Measurements from ENCODE around the gene RNF19B.

Gene RNF19B

DNA sequence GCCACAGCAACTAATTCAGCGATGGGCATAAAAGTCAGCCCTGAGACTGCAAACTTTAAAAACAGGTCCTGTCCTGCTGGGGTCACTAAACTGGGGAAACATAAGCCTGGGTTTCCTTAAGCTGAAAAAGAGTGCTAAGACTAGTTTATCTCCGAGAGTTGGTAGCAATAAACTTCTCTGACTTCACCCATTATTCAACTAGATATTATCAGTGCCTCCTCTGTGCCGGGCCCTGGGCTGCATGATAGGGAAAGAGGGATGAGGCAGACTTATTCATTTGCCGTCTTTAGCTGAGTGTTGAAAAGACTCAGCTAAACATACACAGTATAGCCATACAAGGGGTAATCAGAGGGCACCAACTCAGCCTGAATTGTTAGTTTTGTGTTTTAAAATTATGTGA is 39.0 kb upstream of the RNF19B start:
- Histone ChIP-seq H3K4me1 (ENCODE audit: control insufficient read depth in 2 of 2, insufficient read depth in 1 of 2, low read depth in 1 of 2, low read length in 2 of 2) (peaks cover 11 to 13% of the 10 kb centered on the region in 2 donors), H3K14ac (ENCODE audit: low read length) (no peak overlapping the region), H4K8ac (ENCODE audit: low read depth, low read length) (no peak overlapping the region), H3K27ac (replicated peaks; ENCODE audit: low read length) (no peak overlapping the region), H2AFZ (ENCODE audit: low read length) (no peak overlapping the region), H3K9ac (ENCODE audit: low read depth, low read length, poor library complexity) (no peak overlapping the region), H3K23ac (ENCODE audit: low read depth, low read length, poor library complexity) (no peak overlapping the region), H2BK12ac (ENCODE audit: low read length) (no peak overlapping the region), H2BK15ac (ENCODE audit: low read length) (no peak overlapping the region), H3K4me3 (ENCODE audit: low read length in 2 of 2) (no peak overlapping the region), H2BK5ac (ENCODE audit: low read length) (no peak overlapping the region), H2AK5ac (ENCODE audit: low read depth, low read length) (no peak overlapping the region), H3K27me3 (ENCODE audit: control insufficient read depth in 3 of 3, insufficient read depth in 3 of 3, low read depth in 1 of 3, low read length in 3 of 3) (no peaks in the 10 kb centered on the region), H2BK120ac (ENCODE audit: low read depth, low read length) (no peak overlapping the region), H3K4ac (ENCODE audit: low read length) (no peak overlapping the region), H3K9me3 (replicated peaks in 1 of 2; ENCODE audit: control insufficient read depth in 2 of 2, insufficient read depth in 1 of 2, low read depth in 1 of 2, low read length in 2 of 2) (no peaks in the 10 kb centered on the region), H3K36me3 (replicated peaks in 1 of 2; ENCODE audit: control insufficient read depth in 2 of 2, insufficient read depth in 2 of 2, low read length in 2 of 2) (peaks cover 5 to 14% of the 10 kb centered on the region in 2 donors), H3K79me1 (ENCODE audit: low read depth, low read length) (no peaks in the 10 kb centered on the region), H4K91ac (ENCODE audit: low read depth, low read length, poor library complexity) (no peak overlapping the region), H3K4me2 (ENCODE audit: insufficient read depth, low read length, poor library complexity, severe bottlenecking) (no peak overlapping the region), H3K18ac (ENCODE audit: low read length) (no peak overlapping the region)
- DNase-seq (ENCODE audit: low spot score), result no peak
- no CpG with 5 or more reads among the region's 4 CpGs for WGBS, 2 donors (ENCODE audit: extremely low coverage in 2 of 2, insufficient read length in 2 of 2, insufficient replicate concordance in 1 of 2)

GRCh38 chr1:33002006-33002405 is 37.4 kb upstream of the RNF19B start:
- DNase-seq (ENCODE audit: low spot score), result no peak
- H3K23ac ChIP-seq (ENCODE audit: low read depth, low read length, poor library complexity), result no peak overlapping the region
- H2BK12ac ChIP-seq (ENCODE audit: low read length), result no peak overlapping the region
- H2BK5ac ChIP-seq (ENCODE audit: low read length), result no peak overlapping the region
- H3K4me1 ChIP-seq (ENCODE audit: control insufficient read depth in 2 of 2, insufficient read depth in 1 of 2, low read depth in 1 of 2, low read length in 2 of 2), result peaks cover 6 to 9% of the 10 kb centered on the region in 2 donors
- no peak overlapping the region for H4K91ac ChIP-seq (ENCODE audit: low read depth, low read length, poor library complexity)
- H3K79me1 ChIP-seq (ENCODE audit: low read depth, low read length), result no peaks in the 10 kb centered on the region
- no peak overlapping the region for H3K27ac ChIP-seq (replicated peaks; ENCODE audit: low read length)
- no peak overlapping the region for H2BK15ac ChIP-seq (ENCODE audit: low read length)
- no peak overlapping the region for H3K9ac ChIP-seq (ENCODE audit: low read depth, low read length, poor library complexity)
- no peak overlapping the region for H3K4ac ChIP-seq (ENCODE audit: low read length)
- no peak overlapping the region for H2BK120ac ChIP-seq (ENCODE audit: low read depth, low read length)
- no peaks in the 10 kb centered on the region for H3K27me3 ChIP-seq (ENCODE audit: control insufficient read depth in 3 of 3, insufficient read depth in 3 of 3, low read depth in 1 of 3, low read length in 3 of 3)
- H3K36me3 ChIP-seq (replicated peaks in 1 of 2; ENCODE audit: control insufficient read depth in 2 of 2, insufficient read depth in 2 of 2, low read length in 2 of 2), result no peaks in the 10 kb centered on the region
- WGBS, 2 donors (ENCODE audit: extremely low coverage in 2 of 2, insufficient read length in 2 of 2, insufficient replicate concordance in 1 of 2), result no CpG with 5 or more reads among the region's 4 CpGs
- H4K8ac ChIP-seq (ENCODE audit: low read depth, low read length), result no peak overlapping the region
- H2AK5ac ChIP-seq (ENCODE audit: low read depth, low read length), result no peak overlapping the region
- no peak overlapping the region for H3K14ac ChIP-seq (ENCODE audit: low read length)
- H2AFZ ChIP-seq (ENCODE audit: low read length), result no peak overlapping the region
- no peak overlapping the region for H3K18ac ChIP-seq (ENCODE audit: low read length)
- H3K9me3 ChIP-seq (replicated peaks in 1 of 2; ENCODE audit: control insufficient read depth in 2 of 2, insufficient read depth in 1 of 2, low read depth in 1 of 2, low read length in 2 of 2), result no peaks in the 10 kb centered on the region
- H3K4me2 ChIP-seq (ENCODE audit: insufficient read depth, low read length, poor library complexity, severe bottlenecking), result no peak overlapping the region
- no peak overlapping the region for H3K4me3 ChIP-seq (ENCODE audit: low read length in 2 of 2)

GRCh38 chr1:33001282-33001681 is 36.7 kb upstream of the RNF19B start:
- no peak overlapping the region for H3K23ac ChIP-seq (ENCODE audit: low read depth, low read length, poor library complexity)
- H3K36me3 ChIP-seq (replicated peaks in 1 of 2; ENCODE audit: control insufficient read depth in 2 of 2, insufficient read depth in 2 of 2, low read length in 2 of 2), result no peaks in the 10 kb centered on the region
- no peak overlapping the region for H3K4ac ChIP-seq (ENCODE audit: low read length)
- H2BK5ac ChIP-seq (ENCODE audit: low read length), result no peak overlapping the region
- H3K27ac ChIP-seq (replicated peaks; ENCODE audit: low read length), result no peak overlapping the region
- H2AFZ ChIP-seq (ENCODE audit: low read length), result no peak overlapping the region
- H2AK5ac ChIP-seq (ENCODE audit: low read depth, low read length), result no peak overlapping the region
- no peak overlapping the region for H4K91ac ChIP-seq (ENCODE audit: low read depth, low read length, poor library complexity)
- no peaks in the 10 kb centered on the region for H3K79me1 ChIP-seq (ENCODE audit: low read depth, low read length)
- no peak overlapping the region for H3K9ac ChIP-seq (ENCODE audit: low read depth, low read length, poor library complexity)
- H3K4me1 ChIP-seq (ENCODE audit: control insufficient read depth in 2 of 2, insufficient read depth in 1 of 2, low read depth in 1 of 2, low read length in 2 of 2), result peaks cover 5 to 7% of the 10 kb centered on the region in 2 donors
- H2BK12ac ChIP-seq (ENCODE audit: low read length), result no peak overlapping the region
- WGBS, 2 donors (ENCODE audit: extremely low coverage in 2 of 2, insufficient read length in 2 of 2, insufficient replicate concordance in 1 of 2), result no CpG with 5 or more reads among the region's 2 CpGs
- H3K4me3 ChIP-seq (ENCODE audit: low read length in 2 of 2), result no peak overlapping the region
- no peak overlapping the region for H3K18ac ChIP-seq (ENCODE audit: low read length)
- H4K8ac ChIP-seq (ENCODE audit: low read depth, low read length), result no peak overlapping the region
- no peaks in the 10 kb centered on the region for H3K9me3 ChIP-seq (replicated peaks in 1 of 2; ENCODE audit: control insufficient read depth in 2 of 2, insufficient read depth in 1 of 2, low read depth in 1 of 2, low read length in 2 of 2)
- no peak overlapping the region for H3K14ac ChIP-seq (ENCODE audit: low read length)
- DNase-seq (ENCODE audit: low spot score), result no peak
- no peak overlapping the region for H2BK120ac ChIP-seq (ENCODE audit: low read depth, low read length)
- no peak overlapping the region for H2BK15ac ChIP-seq (ENCODE audit: low read length)
- H3K27me3 ChIP-seq (ENCODE audit: control insufficient read depth in 3 of 3, insufficient read depth in 3 of 3, low read depth in 1 of 3, low read length in 3 of 3), result no peaks in the 10 kb centered on the region
- H3K4me2 ChIP-seq (ENCODE audit: insufficient read depth, low read length, poor library complexity, severe bottlenecking), result no peak overlapping the region

DNA sequence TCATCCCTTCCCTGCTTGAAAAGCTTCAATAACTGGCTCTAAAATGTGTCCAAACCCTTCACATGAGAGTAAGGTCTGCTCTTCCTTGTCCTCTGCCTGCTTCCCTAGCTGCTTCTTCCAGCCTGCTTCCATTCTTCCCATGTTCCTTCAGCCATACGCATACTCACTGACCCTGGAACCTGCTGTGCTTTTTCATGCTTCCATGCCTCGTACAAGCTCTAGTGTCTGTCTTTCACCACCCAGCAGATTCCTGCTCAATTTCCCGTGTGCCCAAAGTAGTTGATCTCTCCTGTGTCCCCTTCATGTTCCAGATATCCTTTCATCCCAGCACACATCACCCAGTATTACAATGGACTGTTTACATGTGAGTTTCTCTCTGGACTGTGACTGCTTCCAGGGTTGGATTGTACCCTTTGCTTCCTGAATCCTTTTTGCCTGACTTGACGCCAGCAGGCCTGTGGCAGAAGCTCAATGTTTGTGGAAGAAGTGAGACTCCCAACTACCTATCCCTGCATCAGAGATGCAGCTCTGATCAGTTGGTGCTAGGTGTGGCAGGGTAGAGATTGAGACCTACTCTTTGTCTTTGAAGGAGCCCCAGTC is 35.9 kb upstream of the RNF19B start:
- no peak overlapping the region for H2AFZ ChIP-seq (ENCODE audit: low read length)
- H3K36me3 ChIP-seq (replicated peaks in 1 of 2; ENCODE audit: control insufficient read depth in 2 of 2, insufficient read depth in 2 of 2, low read length in 2 of 2), result no peaks in the 10 kb centered on the region
- H2BK5ac ChIP-seq (ENCODE audit: low read length), result no peak overlapping the region
- peak overlapping the region; percentile 21 for H3K9ac ChIP-seq (ENCODE audit: low read depth, low read length, poor library complexity)
- no peak for DNase-seq (ENCODE audit: low spot score)
- no peaks in the 10 kb centered on the region for H3K9me3 ChIP-seq (replicated peaks in 1 of 2; ENCODE audit: control insufficient read depth in 2 of 2, insufficient read depth in 1 of 2, low read depth in 1 of 2, low read length in 2 of 2)
- H3K4me1 ChIP-seq (ENCODE audit: control insufficient read depth in 2 of 2, insufficient read depth in 1 of 2, low read depth in 1 of 2, low read length in 2 of 2), result peaks cover 2 to 3% of the 10 kb centered on the region in 2 donors
- no peak overlapping the region for H2BK120ac ChIP-seq (ENCODE audit: low read depth, low read length)
- no peak overlapping the region for H2BK15ac ChIP-seq (ENCODE audit: low read length)
- H4K91ac ChIP-seq (ENCODE audit: low read depth, low read length, poor library complexity), result no peak overlapping the region
- H3K23ac ChIP-seq (ENCODE audit: low read depth, low read length, poor library complexity), result no peak overlapping the region
- H3K4me2 ChIP-seq (ENCODE audit: insufficient read depth, low read length, poor library complexity, severe bottlenecking), result no peak overlapping the region
- H2AK5ac ChIP-seq (ENCODE audit: low read depth, low read length), result no peak overlapping the region
- WGBS, 2 donors (ENCODE audit: extremely low coverage in 2 of 2, insufficient read length in 2 of 2, insufficient replicate concordance in 1 of 2), result no CpG with 5 or more reads among the region's 4 CpGs
- no peaks in the 10 kb centered on the region for H3K27me3 ChIP-seq (ENCODE audit: control insufficient read depth in 3 of 3, insufficient read depth in 3 of 3, low read depth in 1 of 3, low read length in 3 of 3)
- no peak overlapping the region for H3K18ac ChIP-seq (ENCODE audit: low read length)
- H2BK12ac ChIP-seq (ENCODE audit: low read length), result no peak overlapping the region
- no peaks in the 10 kb centered on the region for H3K79me1 ChIP-seq (ENCODE audit: low read depth, low read length)
- no peak overlapping the region for H3K4me3 ChIP-seq (ENCODE audit: low read length in 2 of 2)
- H3K4ac ChIP-seq (ENCODE audit: low read length), result no peak overlapping the region
- no peak overlapping the region for H3K27ac ChIP-seq (replicated peaks; ENCODE audit: low read length)
- H3K14ac ChIP-seq (ENCODE audit: low read length), result no peak overlapping the region
- H4K8ac ChIP-seq (ENCODE audit: low read depth, low read length), result no peak overlapping the region

Data from neuronal stem cell (in vitro differentiated cells).